ENCODE results near the gene POR. TPM values are rescaled to one million over a fixed set of nuclear protein-coding genes. Genes with fewer than 3 reads are reported as not detected.
A peak's percentile ranks its signal among the peaks of the same experiment; 100 is the strongest.

The POR gene
- total RNA-seq, 1 donor from 2014 or later, result 236 TPM

- intact Hi-C loops (cut with DNase I), result no loop called here
- Histone ChIP-seq H3K27ac (no peak overlapping the region), H3K9me3 (no peaks in the 10 kb centered on the region), H3K27me3 (no peaks in the 10 kb centered on the region), H3K36me3 (peaks cover 0 to 8% of the 10 kb centered on the region in 2 donors), H3K4me1 (no peaks in the 10 kb centered on the region), H3K4me3 (no peak overlapping the region)
- DNase-seq (ENCODE audit: low spot score in 2 of 2), result no peak
- TF ChIP-seq CTCF (IDR thresholded peaks at IDR 0.05), result no peak
Observed at GRCh38 chr7:75924889-75925288, 9.9 kb downstream of the POR start.

GRCh38 chr7:75925717-75926435, 10.9 kb downstream of the POR start:
- H3K27ac ChIP-seq, result no peak overlapping the region
- H3K27me3 ChIP-seq, result no peaks in the 10 kb centered on the region
- no peak for TF ChIP-seq CTCF (IDR thresholded peaks at IDR 0.05)
- H3K4me1 ChIP-seq, result no peaks in the 10 kb centered on the region
- no peak overlapping the region for H3K4me3 ChIP-seq
- H3K36me3 ChIP-seq, result peaks cover 0 to 8% of the 10 kb centered on the region in 2 donors
- intact Hi-C loops (cut with DNase I), result no loop called here
- no peaks in the 10 kb centered on the region for H3K9me3 ChIP-seq
- no peak for DNase-seq (ENCODE audit: low spot score in 2 of 2)

- Histone ChIP-seq H3K4me1 (no peaks in the 10 kb centered on the region), H3K36me3 (peaks cover 0 to 4% of the 10 kb centered on the region in 2 donors), H3K9me3 (no peaks in the 10 kb centered on the region), H3K27me3 (no peaks in the 10 kb centered on the region), H3K4me3 (no peak overlapping the region), H3K27ac (no peak overlapping the region)
- intact Hi-C loops (cut with DNase I), result no loop called here
- TF ChIP-seq CTCF (IDR thresholded peaks at IDR 0.05), result no peak
- DNase-seq (ENCODE audit: low spot score in 2 of 2), result no peak
Observed at GRCh38 chr7:75928568-75928914, 13.6 kb downstream of the POR start.

- Histone ChIP-seq H3K27ac (no peak overlapping the region), H3K4me3 (no peak overlapping the region), H3K9me3 (no peaks in the 10 kb centered on the region), H3K36me3 (peaks cover 0 to 4% of the 10 kb centered on the region in 2 donors), H3K4me1 (no peaks in the 10 kb centered on the region), H3K27me3 (no peaks in the 10 kb centered on the region)
- no peak for DNase-seq (ENCODE audit: low spot score in 2 of 2)
- intact Hi-C loops (cut with DNase I), result no loop called here
- no peak for TF ChIP-seq CTCF (IDR thresholded peaks at IDR 0.05)
Observed at GRCh38 chr7:75931680-75932079, 16.7 kb downstream of the POR start.

- H3K36me3 ChIP-seq, result no peaks in the 10 kb centered on the region
- intact Hi-C loops (cut with DNase I), result no loop called here
- DNase-seq (ENCODE audit: low spot score in 2 of 2), result peak; percentile 48 to 81
Observed at GRCh38 chr7:75937958-75938786, 23.2 kb downstream of the POR start.

More at GRCh38 chr7:75937958-75938786, 23.2 kb downstream of the POR start:
- no peak overlapping the region for H3K4me3 ChIP-seq
- H3K27me3 ChIP-seq, result no peaks in the 10 kb centered on the region
- peaks cover 0 to 5% of the 10 kb centered on the region in 2 donors for H3K4me1 ChIP-seq
- no peaks in the 10 kb centered on the region for H3K9me3 ChIP-seq
- no peak overlapping the region for H3K27ac ChIP-seq
- TF ChIP-seq CTCF (IDR thresholded peaks at IDR 0.05), result no peak
